NCI-H748 (cell line): ENCODE data around the gene MINAR1.

Experiments
- DNase-seq: peaks from one replicate; lab custom pipeline; 2025; ENCODE audit not compliant: unreplicated experiment; lab: John Stamatoyannopoulos, UW

Gene MINAR1

GRCh38 chr15:79432345-79433275, 474 bp downstream of the MINAR1 start:
- peak; percentile 25 for DNase-seq

- peak; percentile 74 for DNase-seq
These were observed 1.3 kb downstream of the MINAR1 start for GRCh38 chr15:79433276-79433990.

GRCh38 chr15:79434361-79434760, 2.2 kb downstream of the MINAR1 start:
- no peak for DNase-seq

GRCh38 chr15:79436037-79436780, 4.1 kb downstream of the MINAR1 start:
- DNase-seq, result no peak

- no peak for DNase-seq
These were observed 5.3 kb downstream of the MINAR1 start for GRCh38 chr15:79437275-79438000.

GRCh38 chr15:79439236-79439635, 7.1 kb downstream of the MINAR1 start:
- DNase-seq, result no peak

- DNase-seq, result peak; percentile 3
These were observed 8.3 kb downstream of the MINAR1 start for GRCh38 chr15:79440355-79440908.

- DNase-seq, result peak; percentile 83
These were observed 10.8 kb downstream of the MINAR1 start for GRCh38 chr15:79442911-79443310.

- DNase-seq, result no peak
These were observed 14.9 kb downstream of the MINAR1 start for GRCh38 chr15:79447060-79447459.

GRCh38 chr15:79450648-79451047, 18.5 kb downstream of the MINAR1 start:
- peak; percentile 14 for DNase-seq

GRCh38 chr15:79451361-79451999, 19.3 kb downstream of the MINAR1 start:
- DNase-seq, result no peak

- DNase-seq, result no peak
These were observed 20.3 kb downstream of the MINAR1 start for GRCh38 chr15:79452244-79453051.

GRCh38 chr15:79453446-79453845, 21.3 kb downstream of the MINAR1 start:
- DNase-seq, result no peak

- DNase-seq, result no peak
These were observed 21.9 kb downstream of the MINAR1 start for GRCh38 chr15:79454063-79454462.

- DNase-seq, result no peak
These were observed 23.2 kb downstream of the MINAR1 start for GRCh38 chr15:79455361-79455760.

- DNase-seq, result no peak
These were observed 23.8 kb downstream of the MINAR1 start for GRCh38 chr15:79455943-79456342.

GRCh38 chr15:79458491-79458890, 26.4 kb downstream of the MINAR1 start:
- no peak for DNase-seq

- DNase-seq, result no peak
These were observed 27.5 kb downstream of the MINAR1 start for GRCh38 chr15:79459666-79460065.
